ENCODE results near the gene PYGO2. TPM values are rescaled to one million over a fixed set of nuclear protein-coding genes. Genes with fewer than 3 reads are reported as not detected.

The PYGO2 gene
- total and polyA plus RNA-seq, 8 donors, result 26.6 to 42.9 (median 37.3) TPM

GRCh38 chr1:154993572-154994268 lies 32.1 kb upstream of the PYGO2 start, which contains the start of gene LENEP:
TSS of gene LENEP (plus strand) at chr1:154993586. CDS start at chr1:154993608, 22 bp downstream.
- Histone ChIP-seq H3K27ac (no peak within 1 kb of the TSS), H3K9me3 (no peaks in the 10 kb centered on the region), H3K36me3 (peaks cover 0 to 31% of the 10 kb centered on the region in 2 donors), H3K4me1 (peaks cover under 1 to 26% of the 10 kb centered on the region in 2 donors), H3K4me3 (no peak within 1 kb of the TSS), H3K27me3 (no peaks in the 10 kb centered on the region)
- intact Hi-C loops (cut with DNase I), result no loop called here
- DNase-seq (peak in 1 of 4 donors; percentile 26), ATAC-seq (no peak)
- TF ChIP-seq CTCF (IDR thresholded peaks at IDR 0.05), result no peak

- no peak for TF ChIP-seq CTCF (IDR thresholded peaks at IDR 0.05)
- no peaks in the 10 kb centered on the region for H3K27me3 ChIP-seq
- H3K4me3 ChIP-seq, result no peak overlapping the region
- no peaks in the 10 kb centered on the region for H3K9me3 ChIP-seq
- DNase-seq (peak in 1 of 4 donors; percentile 27), ATAC-seq (peak; percentile 7)
- H3K4me1 ChIP-seq, result peaks cover 0 to 21% of the 10 kb centered on the region in 2 donors
- intact Hi-C loops (cut with DNase I), result no loop called here
- H3K27ac ChIP-seq, result no peak overlapping the region
- peaks cover 0 to 39% of the 10 kb centered on the region in 2 donors for H3K36me3 ChIP-seq
These were observed 31.4 kb upstream of the PYGO2 start for GRCh38 chr1:154992721-154993571.

- Histone ChIP-seq H3K27me3 (no peaks in the 10 kb centered on the region), H3K9me3 (no peaks in the 10 kb centered on the region), H3K27ac (no peak overlapping the region), H3K4me1 (peaks cover 0 to 8% of the 10 kb centered on the region in 2 donors), H3K4me3 (no peak overlapping the region), H3K36me3 (peaks cover 0 to 51% of the 10 kb centered on the region in 2 donors)
- peak in 1 of 4 donors; percentile 15 for DNase-seq
- intact Hi-C loops (cut with DNase I), result no loop called here
- ATAC-seq, result no peak
- TF ChIP-seq CTCF (IDR thresholded peaks at IDR 0.05), result no peak
These were observed 28.7 kb upstream of the PYGO2 start for GRCh38 chr1:154990276-154990675.

DNA sequence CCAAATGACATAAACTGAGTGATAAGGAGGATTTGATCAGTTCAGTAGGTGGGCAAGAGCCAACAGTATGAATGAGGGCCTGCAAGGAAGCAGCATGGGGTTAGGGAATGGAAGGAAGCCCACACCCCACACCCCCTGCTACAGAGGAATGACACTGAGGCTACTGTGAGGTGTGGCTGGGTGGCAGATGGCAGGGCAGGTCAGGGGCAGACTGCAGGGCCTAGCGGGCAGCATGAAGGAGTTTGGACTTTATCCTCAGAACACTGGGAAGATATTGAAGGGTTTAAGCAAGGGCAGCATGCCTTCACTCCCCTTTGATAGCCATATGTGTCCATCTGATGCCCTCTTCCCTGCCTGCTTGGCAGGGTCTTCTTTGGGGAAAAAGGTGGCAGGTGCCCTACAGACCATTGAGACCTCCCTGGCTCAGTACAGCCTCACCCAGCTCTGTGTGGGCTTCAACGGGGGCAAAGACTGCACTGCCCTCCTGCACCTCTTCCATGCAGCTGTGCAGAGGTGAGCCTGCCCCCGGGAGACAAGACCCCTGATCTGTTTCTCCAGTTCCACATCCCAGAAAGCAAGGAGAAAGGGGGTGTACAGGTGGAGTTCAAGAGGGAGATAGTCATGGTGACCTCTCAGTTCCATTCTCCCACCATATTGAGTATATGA lies 27.7 kb upstream of the PYGO2 start:
- no peak for TF ChIP-seq CTCF (IDR thresholded peaks at IDR 0.05)

More for the DNA sequence above, 27.7 kb upstream of the PYGO2 start:
- Histone ChIP-seq H3K36me3 (peaks cover 0 to 51% of the 10 kb centered on the region in 2 donors), H3K4me1 (peaks cover 0 to 17% of the 10 kb centered on the region in 2 donors), H3K27ac (no peak overlapping the region), H3K9me3 (no peaks in the 10 kb centered on the region), H3K27me3 (no peaks in the 10 kb centered on the region), H3K4me3 (no peak overlapping the region)
- ATAC-seq (no peak), DNase-seq (no peak)
- intact Hi-C loops (cut with DNase I), result no loop called here

Data from left lung (tissue), 10 donors.